Stimulated activated naive CD8-positive, alpha-beta T cell treated with anti-CD3 and anti-CD28 coated beads, Interleukin-15, Interleukin-2, amounts not matched to agents 100 U/mL and 50 U/mL, for 24 hours (primary cell): ENCODE measurements around the gene RASSF4.

ENCODE experiments used
- ATAC-seq: fragments of 150-1000 bp; cut with Tn5 transposase; one replicate; pipeline ENCODE4 v1.10.0; 2021
- DNase-seq: peaks from one replicate; pipeline ENCODE4 v3.0.0; 2021

RASSF4 gene

GRCh38 chr10:44927352-44927751 is 32.2 kb upstream of the RASSF4 start:
- ATAC-seq (no peak), DNase-seq (no peak)

DNA sequence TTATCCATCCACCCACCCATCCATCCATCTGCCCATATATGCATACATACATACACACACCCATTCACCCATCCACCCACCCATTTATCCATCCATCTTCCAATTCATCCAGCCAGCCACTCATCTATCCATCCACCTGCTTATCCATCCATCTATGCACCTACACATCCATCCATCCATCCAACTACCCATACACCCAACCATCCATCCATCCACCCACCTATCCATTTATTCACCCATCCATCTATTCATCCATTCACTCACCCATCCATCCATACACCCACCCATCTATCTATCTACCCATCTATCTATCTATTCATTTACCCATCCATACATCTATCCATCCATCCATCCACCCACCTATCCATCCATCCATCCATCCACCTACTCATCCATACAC is 31.1 kb upstream of the RASSF4 start:
- ATAC-seq (no peak), DNase-seq (no peak)

DNA sequence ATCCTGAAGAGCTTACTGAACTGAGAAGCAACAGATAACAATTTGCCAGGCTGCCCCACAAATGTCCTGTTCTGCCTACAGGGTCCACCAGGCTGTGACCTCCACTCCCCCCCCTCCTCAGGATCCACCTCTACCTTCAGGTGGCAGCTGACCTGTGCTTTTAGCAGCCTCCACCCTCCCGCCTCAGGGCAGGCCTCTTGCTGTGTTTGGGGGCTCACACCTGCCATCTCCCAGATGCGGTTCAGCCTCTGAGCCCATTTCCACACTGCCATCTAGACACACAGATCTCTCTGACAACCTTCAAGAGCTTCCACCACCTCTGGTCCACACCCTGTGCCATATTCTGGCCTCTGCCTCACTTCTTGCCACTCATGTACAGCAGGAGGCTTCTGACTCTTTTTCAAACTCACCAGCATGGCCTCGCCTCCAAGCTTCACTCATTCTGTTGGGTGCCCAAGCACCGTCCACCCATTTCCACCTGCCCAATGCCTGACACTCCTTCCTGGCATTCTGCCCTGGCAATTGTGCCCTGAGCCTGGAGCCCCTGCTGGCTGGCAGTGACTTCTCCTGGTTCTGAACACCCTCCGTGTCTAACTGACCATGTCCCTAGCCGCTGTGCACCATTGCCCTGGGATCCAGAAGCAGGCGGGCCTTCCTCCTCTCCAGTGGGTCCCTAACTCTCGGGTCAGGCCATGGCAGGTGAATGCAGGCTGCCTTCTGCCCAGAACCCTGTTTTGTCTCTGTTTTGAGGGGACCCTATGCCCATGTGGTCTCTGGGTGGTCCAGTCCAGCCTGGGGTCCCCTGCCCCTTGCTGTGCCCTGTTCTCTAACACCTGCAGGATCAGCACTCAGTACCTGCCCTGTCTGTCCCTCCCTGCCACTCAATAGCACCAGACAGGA is 30.0 kb upstream of the RASSF4 start:
- DNase-seq (no peak), ATAC-seq (no peak)

GRCh38 chr10:44930904-44931620 is 28.5 kb upstream of the RASSF4 start:
- no peak for ATAC-seq
- no peak for DNase-seq

DNA sequence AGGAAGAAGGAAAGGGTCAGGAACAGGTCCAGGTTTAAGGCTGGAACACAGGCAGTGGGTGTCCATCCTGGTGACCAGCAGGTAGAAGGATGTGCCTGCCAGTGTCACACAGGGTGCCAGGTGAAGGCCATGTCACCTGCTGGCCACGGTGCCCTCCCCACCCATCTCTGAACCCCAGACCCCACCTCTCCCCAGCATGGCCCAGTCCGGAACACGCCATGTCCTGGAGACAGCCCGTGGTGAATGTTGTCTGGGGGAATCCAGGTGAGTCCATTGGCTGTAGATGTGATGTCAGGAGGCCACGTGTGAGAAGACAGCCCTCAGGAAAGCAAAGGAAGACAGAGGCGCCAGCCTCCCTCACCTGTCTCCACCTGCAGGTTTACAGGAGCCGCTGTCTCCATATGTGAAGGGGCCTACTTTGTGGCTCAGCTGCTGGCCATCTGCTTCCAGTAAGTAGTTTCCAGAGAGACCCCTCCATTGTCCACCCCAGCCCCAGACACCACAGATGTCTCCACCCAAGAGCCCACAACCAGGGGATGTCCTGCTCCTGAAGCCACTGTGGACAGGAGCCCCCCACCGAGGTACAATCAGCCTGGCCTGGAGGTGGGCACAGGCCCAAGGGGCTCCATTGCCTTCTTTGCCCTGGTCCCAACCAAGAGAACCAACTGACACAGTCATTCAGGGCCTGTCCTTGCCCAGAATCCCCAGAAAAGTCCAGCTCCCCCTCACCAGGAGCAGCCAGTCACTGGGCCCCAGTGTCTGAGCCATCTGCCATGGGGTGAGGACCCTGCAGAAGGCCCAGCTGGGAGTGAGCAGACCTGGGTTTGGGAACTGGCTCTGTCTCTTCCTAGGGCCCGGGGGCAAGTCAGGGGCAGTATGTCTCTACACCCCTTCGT is 27.7 kb upstream of the RASSF4 start:
- no peak for ATAC-seq
- no peak for DNase-seq

GRCh38 chr10:44932517-44933450 is 26.8 kb upstream of the RASSF4 start:
- ATAC-seq (peak; percentile 89), DNase-seq (peak; percentile 94)

DNA sequence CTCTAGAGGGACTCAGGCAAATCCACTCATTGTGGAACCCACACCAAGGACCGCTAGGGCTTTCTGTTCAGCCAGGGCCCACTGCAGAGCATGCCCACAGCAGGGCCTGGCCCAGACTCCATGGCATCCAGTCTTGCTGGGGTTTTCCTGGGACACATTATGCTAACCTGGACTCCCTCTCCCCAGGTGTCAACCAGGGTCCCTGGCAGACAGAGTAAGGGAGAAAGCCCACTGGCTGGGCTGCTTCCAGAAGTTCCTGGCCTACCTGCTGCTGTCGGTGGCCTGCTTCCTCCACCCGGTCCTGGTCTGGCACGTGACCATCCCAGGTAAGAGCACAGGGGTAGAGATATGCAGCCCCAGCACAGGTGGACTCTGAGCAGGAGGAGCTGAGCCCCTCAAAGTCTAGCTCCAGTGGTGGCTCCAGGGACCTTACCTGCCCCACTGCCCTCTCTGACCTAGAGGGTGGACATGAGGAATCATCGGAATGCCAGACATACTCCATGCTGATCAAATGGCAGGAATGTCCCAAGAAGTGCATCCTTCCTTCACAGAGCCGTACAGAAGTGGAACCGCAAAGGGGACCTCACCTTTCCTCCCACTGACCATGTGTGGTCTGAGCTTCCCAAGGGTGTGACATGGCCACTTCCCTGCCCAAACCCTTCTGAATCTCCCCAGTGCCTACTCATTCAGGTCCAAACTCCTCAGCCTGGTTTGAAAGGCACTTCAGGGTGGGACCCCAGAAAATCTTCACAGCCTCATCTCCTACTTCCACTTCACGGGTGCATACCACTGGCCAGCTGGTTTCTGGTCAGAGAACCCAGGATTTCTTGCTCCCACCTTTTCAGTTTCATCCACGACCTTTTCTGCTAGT is 25.9 kb upstream of the RASSF4 start:
- DNase-seq (no peak), ATAC-seq (no peak)

GRCh38 chr10:44934416-44935200 is 25.0 kb upstream of the RASSF4 start:
- no peak for DNase-seq
- ATAC-seq: no peak

GRCh38 chr10:44935201-44935965 is 24.2 kb upstream of the RASSF4 start:
- DNase-seq (no peak), ATAC-seq (no peak)

- ATAC-seq (no peak), DNase-seq (no peak)
Observed at GRCh38 chr10:44935966-44936295, 23.7 kb upstream of the RASSF4 start.

GRCh38 chr10:44936314-44936975 is 23.2 kb upstream of the RASSF4 start:
- ATAC-seq (no peak), DNase-seq (no peak)

- ATAC-seq (no peak), DNase-seq (no peak)
Observed at GRCh38 chr10:44937196-44938005, 22.2 kb upstream of the RASSF4 start.

GRCh38 chr10:44938956-44939355 is 20.6 kb upstream of the RASSF4 start:
- ATAC-seq (no peak), DNase-seq (no peak)

- DNase-seq: no peak
- ATAC-seq: no peak
Observed at GRCh38 chr10:44939691-44940401, 19.8 kb upstream of the RASSF4 start.

DNA sequence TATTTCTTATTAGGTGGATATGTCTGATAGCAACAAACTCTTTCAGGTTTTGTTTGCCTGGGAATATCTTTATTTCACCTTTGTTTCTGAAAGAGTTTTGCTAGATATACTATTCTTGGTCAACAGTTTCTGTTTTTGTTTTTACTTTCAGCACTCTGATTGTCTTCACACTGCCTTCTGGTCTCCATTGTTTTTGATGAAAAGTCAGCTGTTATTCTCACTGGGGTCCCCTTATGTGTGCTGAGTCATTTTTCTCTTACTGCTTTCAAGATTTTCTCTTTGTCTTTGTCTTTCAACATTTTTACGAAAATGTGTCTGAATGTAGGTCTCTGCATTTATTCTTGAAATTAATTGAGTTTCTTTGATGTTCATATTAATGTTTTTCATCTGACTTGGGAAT is 15.2 kb upstream of the RASSF4 start:
- no peak for ATAC-seq
- DNase-seq: no peak

DNA sequence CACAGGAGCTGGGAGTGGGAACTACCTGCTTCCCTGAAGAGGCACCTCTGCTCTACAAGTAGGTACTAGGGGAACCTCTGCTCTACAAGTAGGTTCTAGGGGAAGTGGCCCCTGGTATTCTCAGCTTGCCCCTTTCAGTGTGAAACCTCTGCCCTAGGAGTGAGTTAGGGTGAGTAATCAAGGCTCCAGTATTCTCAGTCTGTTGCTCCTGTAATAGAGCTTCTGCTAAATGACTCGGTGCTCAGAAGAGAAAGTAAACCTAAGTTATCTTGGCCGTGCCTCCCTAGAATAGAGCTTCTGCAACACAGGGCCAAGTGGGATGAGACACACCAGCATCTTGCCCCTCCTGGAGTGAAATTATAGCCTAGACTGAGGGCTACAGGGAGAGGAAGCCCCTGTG is 13.4 kb upstream of the RASSF4 start:
- DNase-seq (no peak), ATAC-seq (peak; percentile 73)
